ENCODE data around the gene SIGLEC11.

The SIGLEC11 gene

DNA sequence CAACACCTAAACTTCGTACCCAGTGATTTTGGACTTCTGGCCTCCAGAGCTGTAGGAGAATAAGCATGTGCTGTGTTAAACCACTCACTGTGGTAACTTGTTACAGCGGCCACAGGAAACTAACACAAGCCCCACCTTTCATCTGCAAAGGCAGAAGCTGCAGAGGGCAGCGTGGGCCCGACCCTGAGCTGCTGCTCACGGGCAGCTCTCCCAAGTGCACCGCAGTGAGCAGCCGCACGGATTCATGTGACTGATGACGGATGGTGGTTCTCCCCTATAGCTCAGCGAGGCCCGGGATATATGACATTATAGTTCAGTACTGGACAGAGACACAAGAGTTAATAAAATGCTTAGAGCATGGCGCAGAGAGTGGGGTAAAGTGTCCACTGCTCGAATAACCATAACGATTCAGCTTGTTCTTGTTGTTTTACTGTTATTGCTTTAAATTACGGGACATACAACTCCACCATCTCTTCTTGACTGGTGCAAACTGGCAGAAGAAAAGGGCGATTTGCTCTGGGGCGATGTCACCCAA, 42.3 kb upstream of the SIGLEC11 start:
- TF ChIP-seq, protein P1, sequence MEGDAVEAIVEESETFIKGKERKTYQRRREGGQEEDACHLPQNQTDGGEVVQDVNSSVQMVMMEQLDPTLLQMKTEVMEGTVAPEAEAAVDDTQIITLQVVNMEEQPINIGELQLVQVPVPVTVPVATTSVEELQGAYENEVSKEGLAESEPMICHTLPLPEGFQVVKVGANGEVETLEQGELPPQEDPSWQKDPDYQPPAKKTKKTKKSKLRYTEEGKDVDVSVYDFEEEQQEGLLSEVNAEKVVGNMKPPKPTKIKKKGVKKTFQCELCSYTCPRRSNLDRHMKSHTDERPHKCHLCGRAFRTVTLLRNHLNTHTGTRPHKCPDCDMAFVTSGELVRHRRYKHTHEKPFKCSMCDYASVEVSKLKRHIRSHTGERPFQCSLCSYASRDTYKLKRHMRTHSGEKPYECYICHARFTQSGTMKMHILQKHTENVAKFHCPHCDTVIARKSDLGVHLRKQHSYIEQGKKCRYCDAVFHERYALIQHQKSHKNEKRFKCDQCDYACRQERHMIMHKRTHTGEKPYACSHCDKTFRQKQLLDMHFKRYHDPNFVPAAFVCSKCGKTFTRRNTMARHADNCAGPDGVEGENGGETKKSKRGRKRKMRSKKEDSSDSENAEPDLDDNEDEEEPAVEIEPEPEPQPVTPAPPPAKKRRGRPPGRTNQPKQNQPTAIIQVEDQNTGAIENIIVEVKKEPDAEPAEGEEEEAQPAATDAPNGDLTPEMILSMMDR (IDR thresholded peaks at IDR 0.05; ENCODE audit: low read depth, low read length), result no peak
- H3K36me3 ChIP-seq, result peaks cover 30% of the 10 kb centered on the region

GRCh38 chr19:50002386-50002960, 41.5 kb upstream of the SIGLEC11 start:
- DNase-seq, result no peak
- peaks cover 28% of the 10 kb centered on the region for H3K36me3 ChIP-seq
- no peaks in the 10 kb centered on the region for H3K27me3 ChIP-seq
- no peaks in the 10 kb centered on the region for H3K4me1 ChIP-seq
- H3K9me3 ChIP-seq, result no peaks in the 10 kb centered on the region
- TF ChIP-seq, protein P1 (IDR thresholded peaks at IDR 0.05; ENCODE audit: low read depth, low read length), result no peak
- H3K4me3 ChIP-seq (ENCODE audit: low read depth, low read length), result no peak overlapping the region

More for the DNA sequence above, 42.3 kb upstream of the SIGLEC11 start:
- Histone ChIP-seq H3K4me1 (no peaks in the 10 kb centered on the region), H3K4me3 (ENCODE audit: low read depth, low read length) (no peak overlapping the region), H3K9me3 (no peaks in the 10 kb centered on the region), H3K27me3 (no peaks in the 10 kb centered on the region)
- DNase-seq, result no peak

DNA sequence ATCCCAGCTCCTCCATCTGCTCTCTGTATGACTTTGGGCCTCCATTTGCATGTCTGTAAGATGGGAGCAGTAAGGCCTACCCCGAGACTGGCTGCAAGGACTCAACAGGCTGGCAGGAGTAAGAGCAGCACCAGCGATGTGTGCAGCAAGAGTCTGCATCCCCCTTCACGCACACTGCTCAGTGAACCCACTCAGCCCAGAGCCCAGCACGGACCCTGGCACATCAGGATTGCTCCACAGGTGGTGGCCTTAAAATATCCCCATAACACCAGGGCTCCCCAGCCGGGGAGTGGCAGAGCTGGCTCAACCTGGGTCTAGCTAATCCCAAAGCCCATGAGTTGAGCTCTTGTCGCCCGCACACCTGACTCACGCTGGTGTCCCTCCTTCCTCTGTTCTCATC, 40.8 kb upstream of the SIGLEC11 start:
- Histone ChIP-seq H3K9me3 (no peaks in the 10 kb centered on the region), H3K4me3 (ENCODE audit: low read depth, low read length) (no peak overlapping the region), H3K36me3 (peaks cover 21% of the 10 kb centered on the region), H3K27me3 (no peaks in the 10 kb centered on the region), H3K4me1 (no peaks in the 10 kb centered on the region)
- TF ChIP-seq, protein P1 (IDR thresholded peaks at IDR 0.05; ENCODE audit: low read depth, low read length), result no peak
- no peak for DNase-seq

DNA sequence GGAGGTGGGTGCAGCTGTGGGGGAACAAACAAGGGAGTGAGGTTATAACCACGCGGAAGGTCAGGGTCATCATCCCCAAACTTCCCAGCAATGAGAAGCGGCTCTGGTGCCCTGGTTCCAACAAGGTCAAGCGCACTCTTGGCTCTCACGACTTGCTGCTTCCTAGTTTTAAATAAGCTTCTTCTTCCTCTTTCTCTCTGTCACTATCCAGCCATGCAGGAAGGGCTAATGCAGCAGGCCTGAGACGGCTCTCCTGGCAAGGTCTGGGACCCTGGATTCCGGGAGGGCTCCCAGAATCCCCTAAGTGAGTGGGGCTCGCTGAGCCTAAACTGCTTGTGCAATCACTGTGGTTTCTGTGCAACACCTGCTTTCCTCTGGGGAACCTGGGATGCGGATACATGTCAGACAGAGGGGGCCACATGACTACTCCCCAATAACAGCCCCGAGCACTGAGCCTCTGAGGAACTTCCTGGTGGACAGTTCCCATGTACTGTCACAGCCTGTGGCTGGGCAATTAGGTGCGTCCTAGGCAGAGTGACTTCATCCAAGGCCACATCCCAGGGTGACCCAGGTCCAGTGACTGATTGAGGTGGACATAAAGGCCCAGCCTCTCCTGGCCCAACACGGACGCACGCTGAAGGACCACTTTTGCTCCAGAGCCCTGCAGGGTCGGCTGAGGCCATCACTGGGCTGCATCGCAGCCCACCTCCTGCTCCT, 40.0 kb upstream of the SIGLEC11 start:
- no peak overlapping the region for H3K4me3 ChIP-seq (ENCODE audit: low read depth, low read length)
- no peak for DNase-seq
- H3K9me3 ChIP-seq, result no peaks in the 10 kb centered on the region
- H3K27me3 ChIP-seq, result no peaks in the 10 kb centered on the region
- peaks cover 19% of the 10 kb centered on the region for H3K36me3 ChIP-seq
- no peaks in the 10 kb centered on the region for H3K4me1 ChIP-seq
- TF ChIP-seq, protein P1 (IDR thresholded peaks at IDR 0.05; ENCODE audit: low read depth, low read length), result no peak

DNA sequence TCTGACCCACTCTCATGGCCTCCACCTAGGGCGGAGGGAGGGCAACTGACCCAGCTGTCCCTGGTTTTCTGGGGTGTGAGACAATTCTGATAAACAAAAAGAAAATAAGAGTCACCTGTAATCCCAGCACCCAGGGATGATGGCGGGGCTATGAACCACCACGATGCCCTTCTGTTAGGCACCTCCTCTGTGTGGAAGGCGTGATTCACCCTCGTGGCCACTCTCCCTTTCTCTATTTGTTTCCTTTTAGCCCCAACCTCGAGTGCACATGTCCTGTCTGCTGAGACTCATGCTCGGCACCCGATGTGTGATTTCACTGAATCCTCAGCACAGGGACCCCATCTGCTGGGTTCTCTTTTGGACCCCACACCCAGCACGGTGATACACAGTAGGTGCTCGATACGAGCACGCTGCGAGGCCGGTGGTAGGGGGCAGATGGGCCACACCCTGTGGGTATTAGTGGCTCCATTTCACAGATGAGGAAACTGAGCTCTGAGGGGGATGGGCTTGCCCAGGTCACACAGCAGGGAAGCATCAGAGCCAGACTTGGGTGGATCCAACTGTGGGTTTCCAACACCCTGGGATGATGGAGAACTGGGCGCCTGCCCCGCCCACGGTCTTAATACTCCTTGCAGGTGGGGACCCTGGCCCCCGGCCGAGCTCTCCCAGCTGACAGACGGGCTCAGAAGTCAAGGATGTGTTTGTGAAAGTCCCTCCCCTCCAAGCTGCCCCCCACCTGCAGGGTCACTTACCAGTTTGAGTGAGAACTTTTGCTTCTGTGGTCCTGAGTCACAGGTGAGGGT, 39.3 kb upstream of the SIGLEC11 start:
- Histone ChIP-seq H3K4me1 (no peaks in the 10 kb centered on the region), H3K9me3 (no peaks in the 10 kb centered on the region), H3K4me3 (ENCODE audit: low read depth, low read length) (no peak overlapping the region), H3K36me3 (peaks cover 12% of the 10 kb centered on the region), H3K27me3 (no peaks in the 10 kb centered on the region)
- DNase-seq, result no peak
- TF ChIP-seq, protein P1 (IDR thresholded peaks at IDR 0.05; ENCODE audit: low read depth, low read length), result no peak

All from BE2C (cell line).